Measurements from ENCODE around the gene RAB17. TPM values are rescaled to one million over a fixed set of nuclear protein-coding genes. Genes with fewer than 3 reads are reported as not detected.
A peak's percentile ranks its signal among the peaks of the same experiment; 100 is the strongest.
"Not testable (repeated sequence)": the region's sequence is repeated elsewhere in the genome, so short reads cannot be mapped to it uniquely, and the experiment has no call there.

RAB17 gene
- total and polyA plus RNA-seq, 2 donors from 2014 or later, result 59.1 to 151 TPM

DNA sequence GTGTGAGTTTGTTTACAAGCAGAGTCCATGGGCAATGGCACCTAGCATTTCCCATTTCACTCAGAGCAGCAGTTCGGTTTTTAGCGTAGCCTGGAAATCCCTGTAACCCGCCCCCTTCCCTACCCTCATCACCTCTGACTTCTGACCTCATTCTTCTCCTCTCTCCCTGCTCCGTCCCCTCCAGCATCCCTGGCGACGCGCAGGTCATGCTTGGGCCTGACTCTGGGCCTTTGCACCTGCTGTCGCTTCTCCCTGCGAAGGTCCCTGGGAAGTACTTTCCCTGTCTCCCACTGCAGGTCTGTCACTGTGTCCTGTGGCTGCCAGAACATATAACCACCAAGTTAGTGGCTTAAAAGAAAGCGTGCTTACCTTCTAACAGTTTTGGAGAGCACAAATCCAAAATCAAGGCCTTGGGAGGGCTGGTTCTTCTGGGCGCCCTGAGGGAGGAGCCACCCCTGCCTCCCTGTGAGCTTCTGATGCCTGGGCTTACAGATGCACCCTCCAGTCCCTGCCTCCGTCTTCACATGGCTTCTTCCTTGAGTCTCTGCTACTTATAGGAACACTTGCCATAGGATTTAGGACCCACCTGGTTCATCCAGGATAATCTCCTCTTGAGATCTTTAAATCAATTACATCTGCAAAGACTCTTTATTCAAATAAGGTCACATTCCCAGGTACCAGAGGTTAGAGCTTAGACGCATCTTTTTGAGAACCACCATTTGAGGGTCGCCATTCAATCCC, 8.1 kb upstream of the RAB17 start:
- Histone ChIP-seq H3K4me3 (ENCODE audit: low read length in 3 of 3) (no peak overlapping the region), H3K36me3 (ENCODE audit: control insufficient read depth in 2 of 3, insufficient read depth in 3 of 3, low read length in 3 of 3) (no peaks in the 10 kb centered on the region), H3K27me3 (ENCODE audit: control insufficient read depth, insufficient read depth, low read length) (no peaks in the 10 kb centered on the region), H3K4me1 (ENCODE audit: control insufficient read depth in 2 of 3, insufficient read depth in 2 of 3, low read depth in 1 of 3, low read length in 3 of 3) (peaks cover 0 to 9% (median 6%) of the 10 kb centered on the region in 3 donors), H3K9me3 (ENCODE audit: control insufficient read depth in 2 of 3, insufficient read depth in 1 of 3, low read length in 3 of 3) (no peaks in the 10 kb centered on the region), H3K27ac (ENCODE audit: low read depth in 2 of 2, low read length in 2 of 2) (no peak overlapping the region), H3K9ac (ENCODE audit: low read length in 3 of 3) (no peak overlapping the region)
- intact Hi-C loops (cut with DNase I), result no loop called here
- TF ChIP-seq, protein P1, sequence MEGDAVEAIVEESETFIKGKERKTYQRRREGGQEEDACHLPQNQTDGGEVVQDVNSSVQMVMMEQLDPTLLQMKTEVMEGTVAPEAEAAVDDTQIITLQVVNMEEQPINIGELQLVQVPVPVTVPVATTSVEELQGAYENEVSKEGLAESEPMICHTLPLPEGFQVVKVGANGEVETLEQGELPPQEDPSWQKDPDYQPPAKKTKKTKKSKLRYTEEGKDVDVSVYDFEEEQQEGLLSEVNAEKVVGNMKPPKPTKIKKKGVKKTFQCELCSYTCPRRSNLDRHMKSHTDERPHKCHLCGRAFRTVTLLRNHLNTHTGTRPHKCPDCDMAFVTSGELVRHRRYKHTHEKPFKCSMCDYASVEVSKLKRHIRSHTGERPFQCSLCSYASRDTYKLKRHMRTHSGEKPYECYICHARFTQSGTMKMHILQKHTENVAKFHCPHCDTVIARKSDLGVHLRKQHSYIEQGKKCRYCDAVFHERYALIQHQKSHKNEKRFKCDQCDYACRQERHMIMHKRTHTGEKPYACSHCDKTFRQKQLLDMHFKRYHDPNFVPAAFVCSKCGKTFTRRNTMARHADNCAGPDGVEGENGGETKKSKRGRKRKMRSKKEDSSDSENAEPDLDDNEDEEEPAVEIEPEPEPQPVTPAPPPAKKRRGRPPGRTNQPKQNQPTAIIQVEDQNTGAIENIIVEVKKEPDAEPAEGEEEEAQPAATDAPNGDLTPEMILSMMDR (IDR thresholded peaks at IDR 0.05; ENCODE audit: borderline replicate concordance, extremely low read depth, insufficient read depth), result no peak
- DNase-seq (peak in 1 of 5 donors; percentile 24), FAIRE-seq (no peak)

GRCh38 chr2:237597196-237598145, 6.9 kb upstream of the RAB17 start:
- H3K27me3 ChIP-seq (ENCODE audit: control insufficient read depth, insufficient read depth, low read length), result no peaks in the 10 kb centered on the region
- DNase-seq (peak in 2 of 5 donors; percentile 35 to 63), FAIRE-seq (no peak)
- no peak overlapping the region for H3K27ac ChIP-seq (ENCODE audit: low read depth in 2 of 2, low read length in 2 of 2)
- no peak overlapping the region for H3K9ac ChIP-seq (ENCODE audit: low read length in 3 of 3)
- H3K4me1 ChIP-seq (ENCODE audit: control insufficient read depth in 2 of 3, insufficient read depth in 2 of 3, low read depth in 1 of 3, low read length in 3 of 3), result peaks cover 0 to 6% (median 6%) of the 10 kb centered on the region in 3 donors
- TF ChIP-seq, protein P1 (IDR thresholded peaks at IDR 0.05; ENCODE audit: borderline replicate concordance, extremely low read depth, insufficient read depth), result no peak
- intact Hi-C loops (cut with DNase I), result no loop called here
- no peak overlapping the region for H3K4me3 ChIP-seq (ENCODE audit: low read length in 3 of 3)
- no peaks in the 10 kb centered on the region for H3K36me3 ChIP-seq (ENCODE audit: control insufficient read depth in 2 of 3, insufficient read depth in 3 of 3, low read length in 3 of 3)
- H3K9me3 ChIP-seq (ENCODE audit: control insufficient read depth in 2 of 3, insufficient read depth in 1 of 3, low read length in 3 of 3), result no peaks in the 10 kb centered on the region

GRCh38 chr2:237596520-237597195, 6.1 kb upstream of the RAB17 start:
- no peak overlapping the region for H3K9ac ChIP-seq (ENCODE audit: low read length in 3 of 3)
- no peaks in the 10 kb centered on the region for H3K27me3 ChIP-seq (ENCODE audit: control insufficient read depth, insufficient read depth, low read length)
- FAIRE-seq (no peak), DNase-seq (peak in 1 of 5 donors; percentile 34)
- H3K27ac ChIP-seq (ENCODE audit: low read depth in 2 of 2, low read length in 2 of 2), result no peak overlapping the region
- H3K4me3 ChIP-seq (ENCODE audit: low read length in 3 of 3), result no peak overlapping the region
- H3K4me1 ChIP-seq (ENCODE audit: control insufficient read depth in 2 of 3, insufficient read depth in 2 of 3, low read depth in 1 of 3, low read length in 3 of 3), result peaks cover 0 to 9% (median 6%) of the 10 kb centered on the region in 3 donors
- TF ChIP-seq, protein P1 (IDR thresholded peaks at IDR 0.05; ENCODE audit: borderline replicate concordance, extremely low read depth, insufficient read depth), result no peak
- H3K9me3 ChIP-seq (ENCODE audit: control insufficient read depth in 2 of 3, insufficient read depth in 1 of 3, low read length in 3 of 3), result no peaks in the 10 kb centered on the region
- H3K36me3 ChIP-seq (ENCODE audit: control insufficient read depth in 2 of 3, insufficient read depth in 3 of 3, low read length in 3 of 3), result no peaks in the 10 kb centered on the region
- intact Hi-C loops (cut with DNase I), result no loop called here

DNA sequence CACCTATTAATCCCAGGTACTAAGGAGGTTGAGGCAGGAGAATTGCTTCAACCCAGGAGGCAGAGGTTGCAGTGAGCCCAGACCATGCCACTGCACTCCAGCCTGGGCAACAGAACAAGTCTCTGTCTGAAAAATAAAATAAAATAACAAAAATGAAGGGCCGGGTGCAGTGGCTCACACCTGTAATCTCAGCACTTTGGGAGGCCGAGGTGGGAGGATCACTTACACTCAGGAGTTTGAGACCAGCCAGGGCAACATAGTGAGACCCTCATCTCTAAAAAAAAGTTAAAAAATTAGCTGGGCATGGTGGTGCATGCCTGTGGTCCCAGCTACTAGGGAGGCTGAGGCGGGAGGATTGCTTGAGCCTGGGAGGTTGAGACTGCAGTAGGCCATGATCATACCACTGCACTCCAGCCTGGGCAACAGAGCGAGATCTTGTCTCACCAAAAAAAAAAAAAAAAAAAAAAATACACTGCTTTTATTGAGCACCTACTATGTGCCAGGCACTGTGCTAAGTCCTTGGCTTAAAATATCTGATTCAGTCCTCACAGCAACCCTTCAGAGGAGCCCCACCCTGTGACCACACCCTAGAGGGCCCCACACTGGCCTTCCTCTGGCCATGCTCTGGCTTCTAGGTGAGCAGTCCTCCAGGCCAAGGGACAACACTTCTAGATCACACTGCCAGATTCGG, 5.4 kb upstream of the RAB17 start:
- H3K4me3 ChIP-seq (ENCODE audit: low read length in 3 of 3); FAIRE-seq; H3K36me3 ChIP-seq (ENCODE audit: control insufficient read depth in 2 of 3, insufficient read depth in 3 of 3, low read length in 3 of 3); H3K27ac ChIP-seq (ENCODE audit: low read depth in 2 of 2, low read length in 2 of 2); intact Hi-C loops (cut with DNase I); H3K9me3 ChIP-seq (ENCODE audit: control insufficient read depth in 2 of 3, insufficient read depth in 1 of 3, low read length in 3 of 3); H3K27me3 ChIP-seq (ENCODE audit: control insufficient read depth, insufficient read depth, low read length); H3K9ac ChIP-seq (ENCODE audit: low read length in 3 of 3): not testable (repeated sequence)
- peak in 1 of 5 donors; percentile 26 for DNase-seq
- peaks cover 0 to 12% (median 10%) of the 10 kb centered on the region in 3 donors for H3K4me1 ChIP-seq (ENCODE audit: control insufficient read depth in 2 of 3, insufficient read depth in 2 of 3, low read depth in 1 of 3, low read length in 3 of 3)

Data from kidney (tissue), 14 donors.